ENCODE results near the gene CAVIN2.

- no peak for TF ChIP-seq CTCF (IDR thresholded peaks at IDR 0.05)
- TF ChIP-seq MXI1 (IDR thresholded peaks at IDR 0.05; ENCODE audit: low read depth, low read length), result no peak
Measured at GRCh38 chr2:191857886-191858285, 11.0 kb upstream of the CAVIN2 start.

Measured in SK-N-SH (cell line).